Fibroblast of mammary gland (primary cell): ENCODE results near the gene CCNL2.
A peak's percentile ranks its signal among the peaks of the same experiment; 100 is the strongest.

Source experiments
- DNase-seq: peaks from one replicate; pipeline ENCODE4 v3.0.0-alpha.2; 2010; ENCODE audit warnings: low read depth
- H3K4me3 ChIP-seq: 2 replicates; pipeline ENCODE4 v1.5.1; 2011; ENCODE audit warnings: low read depth, mild to moderate bottlenecking, low read length, moderate library complexity; ENCODE audit not compliant: control insufficient read depth
- CTCF ChIP-seq: conservative IDR thresholded peaks from 2 replicates; pipeline ENCODE4 v1.5.1; 2011; ENCODE audit warnings: low read depth, low read length, inconsistent platforms; ENCODE audit not compliant: control insufficient read depth, insufficient read depth

CCNL2 gene

GRCh38 chr1:1381294-1381693, 17.8 kb downstream of the CCNL2 start:
- no peak overlapping the region for H3K4me3 ChIP-seq
- no peak for TF ChIP-seq CTCF
- DNase-seq: no peak

- no peak for TF ChIP-seq CTCF
- no peak for DNase-seq
- no peak overlapping the region for H3K4me3 ChIP-seq
These were observed 18.3 kb downstream of the CCNL2 start for GRCh38 chr1:1380860-1381259.

GRCh38 chr1:1377540-1378205, 21.5 kb downstream of the CCNL2 start:
- TF ChIP-seq CTCF: no peak
- no peak overlapping the region for H3K4me3 ChIP-seq
- DNase-seq: no peak

- no peak for DNase-seq
- TF ChIP-seq CTCF: no peak
- no peak overlapping the region for H3K4me3 ChIP-seq
These were observed 22.4 kb downstream of the CCNL2 start for GRCh38 chr1:1376551-1377226.

GRCh38 chr1:1374929-1375662, 24.0 kb downstream of the CCNL2 start, which contains the start of gene AURKAIP1:
Gene AURKAIP1, minus strand, starts transcription at chr1:1375207. Its CDS starts 451 bp downstream, at chr1:1374756.
- H3K4me3 ChIP-seq: peak within 1 kb of the TSS; percentile 79
- TF ChIP-seq CTCF: no peak
- DNase-seq: peak; percentile 100

GRCh38 chr1:1374589-1374928, 24.6 kb downstream of the CCNL2 start:
- DNase-seq: no peak
- TF ChIP-seq CTCF: no peak
- peak overlapping the region; percentile 79 for H3K4me3 ChIP-seq
